IPS-18c (cell line): Measurements from ENCODE around the gene POLR1A.

Experiments
- H3K4me3 ChIP-seq: 2 replicates; pipeline ENCODE4 v1.7.0; 2013; ENCODE audit warnings: low read depth, mild to moderate bottlenecking, low read length, moderate library complexity; ENCODE audit not compliant: insufficient read depth
- H3K9me3 ChIP-seq: one replicate; pipeline ENCODE4 v1.6.1; 2013; ENCODE audit warnings: mild to moderate bottlenecking, low read length, moderate library complexity; ENCODE audit not compliant: control insufficient read depth, insufficient read depth

POLR1A gene

DNA sequence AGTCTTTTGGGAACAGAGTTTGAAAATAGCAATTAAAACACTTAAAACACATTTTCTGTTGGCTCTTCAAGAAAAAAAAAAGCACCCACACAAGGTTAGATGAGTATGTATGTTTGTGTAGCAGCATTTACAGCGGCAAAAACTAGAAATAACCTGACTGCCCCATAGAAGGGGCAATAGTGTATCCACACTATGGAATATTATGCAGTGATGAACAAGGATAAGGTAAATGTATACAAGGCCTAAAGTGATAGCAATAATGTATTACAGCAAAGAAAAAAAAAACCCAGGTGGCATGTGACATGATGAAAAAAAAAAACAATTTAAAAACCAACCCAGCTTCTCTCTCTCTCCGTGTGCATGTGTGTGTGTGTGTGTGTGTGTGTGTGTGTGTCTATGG, 34.8 kb downstream of the POLR1A start:
- H3K4me3 ChIP-seq = no peak overlapping the region
- no peaks in the 10 kb centered on the region for H3K9me3 ChIP-seq

DNA sequence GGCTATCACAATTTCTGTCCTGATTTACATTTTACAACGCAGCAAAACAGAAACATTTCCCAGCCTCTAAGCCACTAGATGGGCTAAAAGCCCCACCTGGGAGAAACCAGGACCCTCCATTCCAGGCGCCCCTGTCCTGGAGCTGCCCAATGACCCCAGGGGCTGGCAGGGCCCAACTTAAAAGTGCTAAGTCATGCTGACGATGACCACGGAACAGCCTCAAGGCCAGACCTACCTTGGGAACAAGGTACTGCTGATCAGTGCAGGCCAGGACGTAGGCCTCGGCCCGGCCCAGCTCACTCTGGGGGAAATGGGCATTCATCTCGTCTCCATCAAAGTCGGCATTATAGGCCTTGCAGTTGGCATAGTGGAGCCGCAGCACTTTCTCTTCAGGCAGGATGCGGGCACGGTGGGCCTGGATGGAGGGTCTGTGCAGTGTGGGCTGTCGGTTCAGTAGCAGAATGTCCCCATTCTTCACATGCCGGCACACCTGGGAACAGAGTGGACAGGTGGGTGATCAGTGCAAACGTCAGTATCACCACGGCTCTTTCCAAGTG, 35.8 kb downstream of the POLR1A start:
- H3K9me3 ChIP-seq = no peaks in the 10 kb centered on the region
- no peak overlapping the region for H3K4me3 ChIP-seq

DNA sequence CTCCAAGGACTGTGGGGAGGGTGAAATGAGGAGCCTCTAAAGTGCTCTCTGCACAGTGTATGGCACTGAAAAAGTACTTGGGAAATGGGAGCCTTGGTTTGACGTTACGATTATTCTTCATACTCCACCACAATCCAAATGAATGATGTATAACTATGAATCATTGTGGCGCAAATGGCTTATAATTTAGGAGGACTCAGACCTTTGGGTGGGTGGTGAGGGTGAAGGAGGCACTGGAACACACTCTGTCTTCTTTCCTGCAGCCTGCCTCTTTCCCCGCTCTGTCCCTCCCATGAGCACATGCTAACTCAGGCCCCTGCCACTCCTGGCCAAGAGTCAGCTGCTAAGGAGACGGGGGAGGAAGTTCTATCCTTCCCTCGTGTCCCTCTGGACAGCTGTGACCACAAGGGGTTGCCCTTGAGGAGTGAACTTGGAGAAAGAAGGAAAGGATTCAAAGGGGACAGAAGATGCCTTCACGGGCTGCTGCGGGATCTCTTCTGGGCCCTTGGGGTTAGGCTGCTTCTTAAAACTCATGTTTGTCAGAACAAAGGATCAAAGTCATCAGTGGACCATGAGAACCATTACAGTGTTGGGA, 36.5 kb downstream of the POLR1A start:
- Histone ChIP-seq H3K9me3 (no peaks in the 10 kb centered on the region), H3K4me3 (no peak overlapping the region)

DNA sequence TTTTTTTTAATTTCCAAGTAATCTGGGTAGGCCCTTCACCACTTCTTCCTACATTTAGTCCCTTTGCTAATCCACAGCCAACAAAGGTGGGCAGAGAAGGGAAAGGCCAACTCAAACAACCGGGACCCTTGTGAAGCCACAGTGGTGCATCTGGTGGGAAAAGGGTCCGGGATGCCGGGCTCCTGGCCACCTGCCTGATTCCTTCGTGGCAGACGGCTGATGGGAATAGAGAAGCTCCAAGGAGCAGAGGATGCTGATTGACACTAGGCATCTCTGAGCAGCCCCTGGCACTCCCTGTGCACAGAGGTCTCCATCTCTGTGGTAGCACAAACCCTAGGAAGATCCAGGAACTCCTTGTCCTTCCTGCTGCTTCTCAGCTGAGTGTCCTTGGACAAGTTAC, 37.0 kb downstream of the POLR1A start:
- H3K9me3 ChIP-seq = no peaks in the 10 kb centered on the region
- H3K4me3 ChIP-seq = no peak overlapping the region

DNA sequence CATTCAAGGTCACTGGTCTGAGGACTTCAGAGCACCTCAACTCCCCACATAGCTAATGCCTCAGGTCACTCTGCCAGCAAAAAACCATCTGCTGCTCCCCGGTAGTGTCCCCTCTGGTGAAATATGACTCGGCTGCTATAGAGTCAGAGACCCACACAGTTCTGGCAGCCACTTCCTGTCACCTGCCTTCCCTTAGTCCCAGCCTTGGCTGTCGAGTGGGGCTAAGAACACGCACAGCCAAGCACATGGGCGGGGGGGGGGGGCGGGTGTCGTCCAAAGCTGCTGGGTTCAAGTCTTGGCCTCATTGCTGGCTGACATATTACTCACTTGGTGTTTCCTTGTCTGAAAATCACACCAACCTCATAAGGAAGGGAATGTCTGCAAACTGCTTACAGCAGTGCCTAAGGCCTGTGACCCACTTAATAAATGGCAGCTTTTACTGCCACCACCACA, 37.5 kb downstream of the POLR1A start:
- H3K4me3 ChIP-seq = no peak overlapping the region
- H3K9me3 ChIP-seq = no peaks in the 10 kb centered on the region

DNA sequence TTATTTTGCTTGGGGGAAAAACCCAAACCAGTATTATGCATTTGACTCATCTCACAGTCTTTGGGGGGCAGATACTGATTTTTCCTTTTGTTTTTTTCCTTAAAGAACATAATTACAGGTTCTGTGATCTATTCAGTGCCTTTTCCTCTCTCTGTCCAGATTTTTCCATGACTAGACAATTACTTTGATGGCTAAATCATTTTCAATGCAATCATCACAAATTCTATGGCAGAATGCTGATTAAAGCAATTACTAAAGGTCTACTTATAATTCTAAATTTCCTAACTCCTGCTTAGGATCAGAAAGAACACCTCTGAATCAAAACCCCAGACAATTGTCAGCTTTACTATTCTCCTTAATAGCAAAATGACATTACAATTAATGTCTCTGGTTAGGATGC, 38.8 kb downstream of the POLR1A start:
- no peak overlapping the region for H3K4me3 ChIP-seq
- no peaks in the 10 kb centered on the region for H3K9me3 ChIP-seq

DNA sequence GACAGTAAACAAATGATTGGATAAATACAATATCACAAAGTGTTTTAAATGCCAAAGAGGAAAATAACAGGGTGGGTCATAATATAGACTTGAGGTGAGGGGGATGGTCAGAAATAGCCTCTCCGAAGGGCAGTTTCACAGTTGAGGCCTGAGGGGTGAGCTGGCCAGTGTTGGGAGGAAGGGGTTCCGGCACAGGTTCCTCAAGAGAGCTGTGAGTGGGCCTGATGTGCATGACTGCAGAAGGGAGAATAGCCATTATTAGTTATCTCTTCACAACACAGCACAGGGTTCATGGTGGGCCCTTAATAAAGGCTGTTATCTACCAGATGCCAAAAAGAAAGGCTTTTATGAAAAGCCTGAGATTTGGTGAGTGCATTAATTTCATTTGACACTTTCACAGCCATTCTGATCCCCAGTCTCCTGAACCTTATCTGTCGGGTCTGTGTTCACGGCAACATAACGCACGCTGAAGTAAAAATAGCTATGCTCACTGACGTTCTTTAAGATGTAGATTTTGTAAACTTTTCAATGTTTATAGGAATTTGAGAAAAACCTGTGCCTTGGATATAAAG, 39.6 kb downstream of the POLR1A start:
- Histone ChIP-seq H3K9me3 (no peaks in the 10 kb centered on the region), H3K4me3 (no peak overlapping the region)

DNA sequence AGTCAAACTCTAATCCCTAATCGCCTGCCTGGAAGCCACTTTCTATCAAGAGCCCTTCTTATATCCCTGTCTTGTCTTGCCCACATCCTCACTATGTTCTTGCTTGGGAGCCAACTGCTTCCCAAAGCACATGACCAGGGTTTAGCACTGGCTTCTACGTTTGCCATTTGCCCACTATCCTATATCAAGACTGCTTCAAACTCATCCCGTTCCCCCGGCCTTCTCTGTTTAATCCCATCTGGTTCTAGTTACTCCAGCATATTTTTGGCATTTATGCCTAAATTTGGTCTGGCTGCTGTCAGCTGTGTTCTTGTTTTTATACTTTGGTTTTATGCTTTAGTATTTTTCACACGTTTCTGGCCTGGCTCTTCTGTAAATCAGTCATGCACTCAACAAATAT, 40.2 kb downstream of the POLR1A start:
- H3K4me3 ChIP-seq = no peak overlapping the region
- H3K9me3 ChIP-seq = no peaks in the 10 kb centered on the region

DNA sequence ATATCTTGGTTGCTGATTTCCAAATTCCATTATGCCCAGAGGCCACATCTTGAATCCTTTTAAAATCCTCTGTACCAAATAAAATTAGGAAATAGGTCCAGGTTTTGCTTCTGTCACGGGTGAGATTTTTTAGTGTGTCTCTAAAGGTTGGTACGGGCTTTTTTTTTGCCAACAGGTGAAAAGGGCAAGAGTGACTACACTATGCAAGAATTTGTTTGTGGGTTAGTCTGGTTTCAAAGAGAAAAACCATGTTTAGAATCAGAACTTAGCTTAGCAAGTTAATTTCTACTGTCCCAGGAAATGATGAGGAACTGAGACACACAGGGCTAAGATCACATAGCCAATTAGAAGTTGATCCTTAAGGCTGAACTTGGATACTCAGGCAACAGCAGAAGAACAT, 41.7 kb downstream of the POLR1A start:
- Histone ChIP-seq H3K9me3 (no peaks in the 10 kb centered on the region), H3K4me3 (no peak overlapping the region)

DNA sequence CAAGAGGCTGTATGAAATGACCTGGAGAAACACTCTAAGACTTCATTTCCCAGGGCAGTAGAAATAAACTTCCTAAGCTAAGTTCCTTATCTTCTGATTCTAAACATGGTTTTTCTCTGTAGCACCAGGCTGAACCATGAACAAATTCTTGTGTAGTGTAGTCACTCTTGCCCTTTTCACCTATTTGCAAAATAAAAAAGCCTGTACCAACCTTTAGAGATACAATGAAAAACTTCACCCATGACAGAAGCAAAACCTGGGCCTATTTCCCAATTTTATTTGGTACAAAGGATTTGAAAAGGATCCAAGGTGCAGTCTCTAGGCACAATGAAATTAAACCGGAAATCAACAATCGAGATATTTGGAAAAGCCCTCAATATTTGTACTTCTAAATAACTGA, 43.6 kb downstream of the POLR1A start:
- H3K4me3 ChIP-seq = no peak overlapping the region
- no peaks in the 10 kb centered on the region for H3K9me3 ChIP-seq

DNA sequence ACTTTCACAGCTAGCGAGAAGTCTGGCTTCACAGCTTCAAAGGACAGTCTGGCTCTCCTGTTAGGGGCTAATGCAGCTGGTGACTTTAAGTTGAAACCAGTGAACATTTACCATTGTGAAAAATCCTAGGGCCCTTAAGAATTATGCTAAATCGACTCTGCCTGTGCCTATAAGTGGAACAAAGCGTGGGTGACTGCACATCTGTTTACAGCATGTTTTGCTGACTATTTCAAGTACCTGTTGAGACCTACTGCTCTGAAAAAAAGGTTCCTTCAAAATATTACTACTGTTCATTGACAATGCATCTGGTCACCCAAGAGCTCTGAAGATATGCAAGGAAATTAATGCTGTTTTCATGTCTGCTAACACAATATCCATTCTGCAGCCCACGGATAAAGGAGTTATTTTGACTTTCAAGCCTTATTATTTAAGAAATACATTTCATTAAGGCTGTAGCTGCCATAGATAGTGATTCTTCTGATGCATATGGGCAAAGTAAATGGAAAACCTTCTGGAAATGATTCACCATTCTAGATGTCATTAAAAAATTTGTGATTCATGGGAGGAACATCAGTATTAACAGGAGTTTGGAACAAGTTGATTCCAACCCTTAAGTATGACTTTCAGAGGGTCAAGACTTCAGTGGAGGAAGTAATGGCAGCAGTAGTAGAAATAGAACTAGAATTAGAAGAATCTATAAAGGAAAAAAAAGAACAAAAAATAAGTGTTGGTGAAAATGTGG, 48.9 kb downstream of the POLR1A start:
- Histone ChIP-seq H3K9me3 (no peaks in the 10 kb centered on the region), H3K4me3 (no peak overlapping the region)

DNA sequence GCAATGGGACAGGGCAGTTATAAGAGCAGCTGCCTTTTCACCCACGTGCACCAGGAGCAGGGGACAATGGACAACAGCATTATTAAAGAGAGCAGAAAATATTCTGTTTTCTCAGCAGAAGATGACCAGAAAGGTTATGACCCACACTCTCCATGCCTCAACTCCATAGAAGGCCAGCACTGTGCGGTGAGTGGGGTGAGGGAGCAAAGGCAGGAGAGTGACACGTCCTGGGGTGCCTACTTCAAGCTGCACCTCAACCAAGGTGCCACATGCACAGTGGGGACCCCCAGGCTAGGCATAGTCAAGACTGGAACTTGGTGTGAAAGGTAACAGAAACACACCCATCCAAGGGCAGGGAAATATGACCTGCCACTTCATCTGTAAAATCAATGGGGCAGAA, 50.4 kb downstream of the POLR1A start:
- Histone ChIP-seq H3K4me3 (no peak overlapping the region), H3K9me3 (no peaks in the 10 kb centered on the region)

DNA sequence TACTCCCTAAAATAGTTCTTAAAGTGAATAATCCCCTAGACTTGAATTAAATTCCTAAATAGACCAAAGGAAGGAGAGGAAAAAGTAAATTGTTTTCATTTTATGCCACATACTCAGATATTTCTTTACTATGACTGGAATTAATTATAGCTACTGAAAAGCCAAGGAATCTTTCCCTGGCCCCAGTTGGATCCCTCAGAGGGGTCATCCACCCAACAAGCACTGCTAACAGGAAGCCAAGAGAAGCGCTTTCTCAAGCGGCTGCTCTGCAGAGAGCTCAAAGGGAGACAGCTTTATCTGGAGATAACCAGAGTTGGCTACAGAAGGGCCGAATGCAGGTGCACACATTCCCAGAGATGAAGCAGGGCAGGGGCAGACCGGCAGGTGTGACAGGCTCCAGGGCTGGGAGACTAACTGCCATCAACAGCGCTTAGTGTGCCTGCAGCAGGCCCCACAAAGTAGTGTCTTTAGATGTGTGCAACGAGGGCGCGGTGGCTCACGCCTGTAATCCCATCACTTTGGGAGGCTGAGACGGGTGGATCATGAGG, 51.1 kb downstream of the POLR1A start:
- no peaks in the 10 kb centered on the region for H3K9me3 ChIP-seq
- H3K4me3 ChIP-seq = no peak overlapping the region

DNA sequence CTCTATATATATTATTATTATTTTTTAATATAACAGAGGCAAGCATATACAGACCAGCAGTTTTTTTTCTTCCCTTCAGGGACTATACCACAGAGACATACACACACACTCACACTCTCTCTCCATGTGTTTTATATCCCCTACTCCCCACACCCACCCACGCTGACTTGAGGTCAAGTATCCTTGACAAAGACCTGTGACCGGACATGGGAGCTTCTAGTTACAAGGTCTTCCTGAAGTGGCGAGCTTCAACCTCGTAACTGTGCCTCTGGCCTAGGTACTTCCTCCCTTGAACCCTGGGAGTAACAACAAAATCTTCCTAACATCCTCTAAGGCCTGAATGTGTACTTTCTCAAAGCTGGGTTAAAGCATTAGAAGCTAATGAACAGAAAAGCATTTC, 52.5 kb downstream of the POLR1A start:
- Histone ChIP-seq H3K9me3 (no peaks in the 10 kb centered on the region), H3K4me3 (no peak overlapping the region)

DNA sequence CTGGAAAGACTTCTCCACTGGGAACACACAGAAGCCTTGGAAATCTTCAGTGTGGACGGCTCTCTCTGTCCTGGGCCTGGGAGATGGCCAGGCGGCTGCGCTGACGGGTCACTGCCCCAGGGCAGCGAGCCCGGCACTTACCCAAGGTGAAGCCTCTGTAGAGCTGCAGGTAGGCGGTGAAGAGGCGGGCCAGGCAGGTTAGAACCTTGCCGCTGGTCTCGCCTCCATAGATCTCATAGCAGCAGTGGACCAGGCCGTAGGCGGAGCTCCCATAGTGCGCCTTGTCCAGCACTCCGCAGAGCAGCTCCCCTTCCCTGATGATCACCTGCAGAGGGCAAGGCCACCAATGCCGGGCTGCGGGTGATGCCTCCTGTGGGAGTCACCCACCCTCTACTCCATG, 53.0 kb downstream of the POLR1A start:
- H3K4me3 ChIP-seq = no peak overlapping the region

DNA sequence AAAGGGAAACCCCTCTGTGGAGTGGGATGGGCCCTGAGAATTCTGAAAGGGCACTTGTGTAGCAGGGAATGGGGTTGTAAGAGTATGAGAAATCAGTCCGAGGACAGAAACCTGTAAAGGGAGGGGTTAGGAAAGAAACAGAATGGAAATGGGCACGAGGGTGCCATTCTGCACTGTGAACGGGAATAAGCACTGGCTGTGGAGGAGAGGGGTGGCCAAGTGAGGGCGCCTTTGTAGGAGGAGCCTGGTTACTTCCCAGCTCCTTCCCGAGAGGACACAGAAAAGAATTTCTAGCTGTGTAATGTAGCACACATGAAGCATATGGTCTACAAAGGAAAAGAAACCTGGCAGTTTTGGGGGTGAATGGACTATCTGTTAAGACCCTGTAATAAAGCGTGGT, 53.4 kb downstream of the POLR1A start:
- no peak overlapping the region for H3K4me3 ChIP-seq
- H3K9me3 ChIP-seq = no peaks in the 10 kb centered on the region

More for the DNA sequence above, 53.0 kb downstream of the POLR1A start:
- H3K9me3 ChIP-seq = no peaks in the 10 kb centered on the region

DNA sequence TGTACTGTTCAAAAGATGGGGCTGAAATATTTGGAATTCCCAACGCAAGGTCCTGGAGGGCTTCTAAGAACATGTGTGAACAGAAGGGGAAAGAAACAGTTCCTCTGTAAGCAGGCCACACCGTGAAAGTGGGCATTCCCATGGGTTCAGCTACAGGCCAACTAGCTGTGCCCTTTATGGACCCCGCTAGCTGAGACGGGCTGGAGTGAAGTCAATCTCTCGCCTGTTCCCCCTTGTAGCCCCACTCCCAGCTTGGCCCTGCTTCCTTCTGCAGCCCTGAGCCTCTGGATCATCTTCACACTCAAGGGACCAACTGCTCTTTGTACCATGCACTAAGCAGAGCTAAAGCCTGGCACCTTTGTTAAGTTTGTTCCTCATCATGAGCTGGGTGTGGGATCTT, 55.4 kb downstream of the POLR1A start:
- Histone ChIP-seq H3K9me3 (no peaks in the 10 kb centered on the region), H3K4me3 (no peak overlapping the region)

DNA sequence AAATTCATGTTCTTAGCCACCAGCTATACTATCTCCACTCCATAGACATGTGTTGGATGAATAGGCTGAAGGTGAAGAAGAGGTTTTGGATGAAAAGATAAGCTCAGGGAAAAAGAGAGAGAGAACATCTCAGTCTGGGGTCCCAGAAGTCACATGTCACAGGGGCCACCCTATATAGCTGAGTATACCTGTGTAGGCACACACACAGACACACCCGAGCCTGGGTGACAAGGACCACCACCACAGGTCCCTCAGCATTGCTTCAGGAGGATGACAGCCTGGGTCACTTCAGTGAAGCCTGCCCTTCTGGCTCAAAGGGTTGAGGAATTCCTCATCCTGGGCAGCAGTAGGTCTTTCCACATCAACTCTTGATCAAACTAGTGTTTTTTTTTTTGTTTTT, 56.2 kb downstream of the POLR1A start:
- Histone ChIP-seq H3K9me3 (no peaks in the 10 kb centered on the region), H3K4me3 (no peak overlapping the region)
